HEK293 (cell line): ENCODE results near the gene MAP1S.
"Not testable (repeated sequence)": the region's sequence is repeated elsewhere in the genome, so short reads cannot be mapped to it uniquely, and the experiment has no call there.

Experiments
- CTCF ChIA-PET: fragments of 350-600 bp; formaldehyde crosslinking; extraction: SDS; loops from one replicate; lab custom pipeline; 2021; ENCODE audit warnings: antibody characterized with exemption; lab: Yijun Ruan, JAX
- POLR2A ChIA-PET: fragments of 300-600 bp; formaldehyde crosslinking; extraction: SDS; loops from one replicate; lab custom pipeline; 2020; ENCODE audit warnings: antibody characterized with exemption, inconsistent platforms; lab: Yijun Ruan, JAX
- H3K27ac ChIP-seq: fragments of 200-500 bp; sonication (Bioruptor generic); 2 replicates; pipeline ENCODE4 v1.5.1; 2014; ENCODE audit warnings: low read depth, low read length, control low read depth, inconsistent platforms; ENCODE audit errors: extremely low read depth
- H3K36me3 ChIP-seq, 2 experiments: fragments of 200-500 bp in 1 of 2; sonication (Bioruptor generic) in 1 of 2; 1 replicate in 1 of 2; 2 replicates in 1 of 2; pipeline ENCODE4 v1.5.1; 2014 to 2017; ENCODE audit warnings: inconsistent platforms in 2 of 2, low read length in 2 of 2; ENCODE audit not compliant: control insufficient read depth in 2 of 2, insufficient read depth in 1 of 2
- H3K4me1 ChIP-seq: fragments of 200-500 bp; sonication (Bioruptor generic); 2 replicates; pipeline ENCODE4 v1.5.1; 2014; ENCODE audit warnings: mild to moderate bottlenecking, low read length, inconsistent platforms; ENCODE audit not compliant: control insufficient read depth, insufficient read depth
- H3K4me3 ChIP-seq: 2 replicates; pipeline ENCODE4 v1.5.1; 2011; ENCODE audit warnings: low read depth, mild to moderate bottlenecking, control low read depth, low read length, moderate library complexity
- H3K9me3 ChIP-seq: fragments of 200-500 bp; sonication (Bioruptor generic); 2 replicates; pipeline ENCODE4 v1.5.1; 2014; ENCODE audit warnings: low read depth, low read length, inconsistent platforms; ENCODE audit not compliant: control insufficient read depth, insufficient read depth
- EGR2 ChIP-seq: fragments of 450-650 bp; formaldehyde crosslinking; IDR thresholded peaks from 2 replicates; pipeline ENCODE4 v1.5.1; 2016; ENCODE audit warnings: low read depth, missing biosample characterization, missing genetic modification characterization
- ELK4 ChIP-seq: IDR thresholded peaks from 2 replicates; pipeline ENCODE4 v1.6.1; 2011; ENCODE audit warnings: mild to moderate bottlenecking, low read depth, low read length, borderline replicate concordance
- GLI2 ChIP-seq: fragments of 450-650 bp; formaldehyde crosslinking; IDR thresholded peaks from 2 replicates; pipeline ENCODE4; 2017; ENCODE audit warnings: missing biosample characterization, missing genetic modification characterization, low read depth, borderline replicate concordance
- GLIS1 ChIP-seq: fragments of 450-650 bp; formaldehyde crosslinking; IDR thresholded peaks from 2 replicates; pipeline ENCODE4 v1.5.1; 2016; ENCODE audit warnings: missing biosample characterization, missing genetic modification characterization
- HOXA7 ChIP-seq: sonication (generic); formaldehyde crosslinking; IDR thresholded peaks from 2 replicates; pipeline ENCODE4 v1.8.1; 2022; ENCODE audit warnings: missing genetic modification reagents, borderline replicate concordance
- KLF1 ChIP-seq: fragments of 450-650 bp; formaldehyde crosslinking; IDR thresholded peaks from 2 replicates; pipeline ENCODE4 v1.5.1; 2016; ENCODE audit warnings: missing biosample characterization, missing genetic modification characterization
- PATZ1 ChIP-seq: fragments of 450-650 bp; formaldehyde crosslinking; IDR thresholded peaks from 2 replicates; pipeline ENCODE4 v1.5.1; 2016; ENCODE audit warnings: missing biosample characterization, missing genetic modification characterization
- SP2 ChIP-seq: fragments of 450-650 bp; formaldehyde crosslinking; IDR thresholded peaks from 2 replicates; pipeline ENCODE4 v1.5.1; 2016; ENCODE audit warnings: missing biosample characterization, missing genetic modification characterization
- SP7 ChIP-seq: fragments of 450-650 bp; formaldehyde crosslinking; IDR thresholded peaks from 2 replicates; pipeline ENCODE4 v1.5.1; 2016; ENCODE audit warnings: missing biosample characterization, missing genetic modification characterization
- TCF7L2 ChIP-seq: IDR thresholded peaks from 2 replicates; pipeline ENCODE4 v1.6.1; 2011; ENCODE audit warnings: low read depth, mild to moderate bottlenecking, inconsistent platforms, low read length, moderate library complexity, borderline replicate concordance
- TRIM28 ChIP-seq: IDR thresholded peaks from 2 replicates; pipeline ENCODE4 v1.6.1; 2011; ENCODE audit warnings: low read length, control low read depth, borderline replicate concordance
- TSHZ1 ChIP-seq: fragments of 450-650 bp; formaldehyde crosslinking; IDR thresholded peaks from 2 replicates; pipeline ENCODE4 v1.5.1; 2016; ENCODE audit warnings: missing biosample characterization, missing genetic modification characterization, borderline replicate concordance
- ZBTB7A ChIP-seq: fragments of 450-650 bp; formaldehyde crosslinking; IDR thresholded peaks from 2 replicates; pipeline ENCODE4 v1.5.1; 2016; ENCODE audit warnings: low read depth, missing biosample characterization, missing genetic modification characterization
- ZFHX2 ChIP-seq: fragments of 450-650 bp; formaldehyde crosslinking; conservative IDR thresholded peaks from 2 replicates; pipeline ENCODE4 v1.5.1; 2016; ENCODE audit warnings: missing biosample characterization, missing genetic modification characterization
- ZNF121 ChIP-seq: fragments of 450-650 bp; formaldehyde crosslinking; IDR thresholded peaks from 2 replicates; pipeline ENCODE4 v1.5.1; 2016; ENCODE audit warnings: missing biosample characterization, missing genetic modification characterization
- ZNF580 ChIP-seq: fragments of 450-650 bp; formaldehyde crosslinking; IDR thresholded peaks from 2 replicates; pipeline ENCODE4 v1.5.1; 2016; ENCODE audit warnings: missing biosample characterization, missing genetic modification characterization
- ZNF623 ChIP-seq: fragments of 450-650 bp; formaldehyde crosslinking; IDR thresholded peaks from 2 replicates; pipeline ENCODE4 v1.5.1; 2016; ENCODE audit warnings: missing biosample characterization, missing genetic modification characterization
- ZNF626 ChIP-seq: fragments of 450-650 bp; sonication (Bioruptor Pico); formaldehyde crosslinking; IDR thresholded peaks from 2 replicates; pipeline ENCODE4 v1.5.1; 2018; ENCODE audit warnings: missing biosample characterization, missing genetic modification characterization, inconsistent platforms
- ZNF747 ChIP-seq: fragments of 450-650 bp; formaldehyde crosslinking; IDR thresholded peaks from 2 replicates; pipeline ENCODE4 v1.5.1; 2016; ENCODE audit warnings: missing biosample characterization, missing genetic modification characterization
- ZNF768 ChIP-seq: fragments of 450-650 bp; formaldehyde crosslinking; IDR thresholded peaks from 2 replicates; pipeline ENCODE4 v1.5.1; 2018; ENCODE audit warnings: missing biosample characterization, mild to moderate bottlenecking, missing genetic modification characterization
- ZXDB ChIP-seq: fragments of 450-650 bp; formaldehyde crosslinking; IDR thresholded peaks from 2 replicates; pipeline ENCODE4 v1.5.1; 2016; ENCODE audit warnings: missing biosample characterization, missing genetic modification characterization
- TF ChIP-seq, protein P1 (sequence below): fragments of 450-650 bp; formaldehyde crosslinking; optimal IDR thresholded peaks from 2 replicates; pipeline ENCODE3; 2016; ENCODE audit warnings: missing biosample characterization, mild to moderate bottlenecking, missing genetic modification characterization

MAP1S gene

GRCh38 chr19:17775991-17776803 is 56.9 kb downstream of the MAP1S start (continued):
- TF ChIP-seq TSHZ1 (tag by site-specific recombination), result no peak
- peak; percentile 62 for TF ChIP-seq ZFHX2 (tag by site-specific recombination)
- no peak for TF ChIP-seq ZNF580
- no peak for TF ChIP-seq HOXA7 (CRISPR knock-in tag)

- POLR2A ChIA-PET, result not testable (repeated sequence)
Measured at GRCh38 chr19:17777840-17778239, 58.6 kb downstream of the MAP1S start.

GRCh38 chr19:17778251-17778967 is 59.1 kb downstream of the MAP1S start:
- Histone ChIP-seq H3K4me1 (no peaks in the 10 kb centered on the region), H3K27ac (no peak overlapping the region), H3K36me3 (no peaks in the 10 kb centered on the region), H3K4me3 (no peak overlapping the region), H3K9me3 (no peaks in the 10 kb centered on the region)
- ChIA-PET CTCF (interaction anchor here (0.6 to 3.2 kb wide), 2 partner anchors 11 to 71 kb away, joined by 6 to 16 read pairs; no protein-coding TSS in a partner anchor), POLR2A (no interaction called here)
- TF ChIP-seq TCF7L2, result no peak
- TF ChIP-seq ZXDB, result no peak
- peak; percentile 71 for TF ChIP-seq SP2 (tag by site-specific recombination)
- peak; percentile 61 for TF ChIP-seq ZFHX2 (tag by site-specific recombination)
- TF ChIP-seq PATZ1, result peak; percentile 54
- peak; percentile 67 for TF ChIP-seq EGR2 (tag by site-specific recombination)
- no peak for TF ChIP-seq ZNF626 (tag by site-specific recombination)
- TF ChIP-seq ZNF121 (tag by site-specific recombination), result no peak
- TF ChIP-seq GLIS1 (tag by site-specific recombination), result no peak
- no peak for TF ChIP-seq GLI2 (tag by site-specific recombination)
- TF ChIP-seq ZNF747 (tag by site-specific recombination), result no peak
- no peak for TF ChIP-seq ZBTB7A (tag by site-specific recombination)
- no peak for TF ChIP-seq SP7
- peak; percentile 44 for TF ChIP-seq KLF1 (tag by site-specific recombination)
- TF ChIP-seq ELK4, result no peak
- TF ChIP-seq TRIM28, result no peak
- TF ChIP-seq ZNF768 (tag by site-specific recombination), result no peak
- TF ChIP-seq, protein P1, sequence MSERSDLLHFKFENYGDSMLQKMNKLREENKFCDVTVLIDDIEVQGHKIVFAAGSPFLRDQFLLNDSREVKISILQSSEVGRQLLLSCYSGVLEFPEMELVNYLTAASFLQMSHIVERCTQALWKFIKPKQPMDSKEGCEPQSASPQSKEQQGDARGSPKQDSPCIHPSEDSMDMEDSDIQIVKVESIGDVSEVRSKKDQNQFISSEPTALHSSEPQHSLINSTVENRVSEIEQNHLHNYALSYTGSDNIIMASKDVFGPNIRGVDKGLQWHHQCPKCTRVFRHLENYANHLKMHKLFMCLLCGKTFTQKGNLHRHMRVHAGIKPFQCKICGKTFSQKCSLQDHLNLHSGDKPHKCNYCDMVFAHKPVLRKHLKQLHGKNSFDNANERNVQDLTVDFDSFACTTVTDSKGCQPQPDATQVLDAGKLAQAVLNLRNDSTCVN, result no peak

More at GRCh38 chr19:17777840-17778239, 58.6 kb downstream of the MAP1S start:
- CTCF ChIA-PET, result interaction anchor here (0.7 to 3.2 kb wide), 3 partner anchors 11 to 81 kb away, joined by 3 to 16 read pairs (median 6); partner anchors contain the start of gene RPL18A
- TF ChIP-seq ZNF623 (tag by site-specific recombination), result peak; percentile 94
- TF ChIP-seq ZNF121 (tag by site-specific recombination), result peak; percentile 85
- not testable (repeated sequence) for H3K4me1 ChIP-seq, H3K27ac ChIP-seq, H3K36me3 ChIP-seq, H3K9me3 ChIP-seq, H3K4me3 ChIP-seq
